PFSK-1 (cell line): ENCODE measurements around the gene SPR.

Experiments used
- POLR2AphosphoS5 ChIP-seq: IDR thresholded peaks from 2 replicates; pipeline ENCODE4 v1.6.1; 2012; ENCODE audit warnings: low read depth, mild to moderate bottlenecking, control low read depth, low read length, moderate library complexity
- SIN3A ChIP-seq: IDR thresholded peaks from 2 replicates; pipeline ENCODE4 v1.6.1; 2012; ENCODE audit warnings: mild to moderate bottlenecking, low read length, moderate library complexity, borderline replicate concordance; ENCODE audit not compliant: insufficient read depth
- TAF1 ChIP-seq: IDR thresholded peaks from 2 replicates; pipeline ENCODE4 v1.6.1; 2012; ENCODE audit warnings: low read length, control low read depth, borderline replicate concordance; ENCODE audit not compliant: insufficient read depth
- TF ChIP-seq, protein P1 (sequence below), 2 experiments: IDR thresholded peaks; 2 replicates each; pipeline versions ENCODE4 v1.6.1 to v1.8.0; 2011 to 2012; ENCODE audit warnings: low read depth in 2 of 2, low read length in 2 of 2, control low read depth in 1 of 2, inconsistent platforms in 1 of 2, mild to moderate bottlenecking in 1 of 2, moderate library complexity in 1 of 2; ENCODE audit not compliant: insufficient read depth in 1 of 2

DNA sequence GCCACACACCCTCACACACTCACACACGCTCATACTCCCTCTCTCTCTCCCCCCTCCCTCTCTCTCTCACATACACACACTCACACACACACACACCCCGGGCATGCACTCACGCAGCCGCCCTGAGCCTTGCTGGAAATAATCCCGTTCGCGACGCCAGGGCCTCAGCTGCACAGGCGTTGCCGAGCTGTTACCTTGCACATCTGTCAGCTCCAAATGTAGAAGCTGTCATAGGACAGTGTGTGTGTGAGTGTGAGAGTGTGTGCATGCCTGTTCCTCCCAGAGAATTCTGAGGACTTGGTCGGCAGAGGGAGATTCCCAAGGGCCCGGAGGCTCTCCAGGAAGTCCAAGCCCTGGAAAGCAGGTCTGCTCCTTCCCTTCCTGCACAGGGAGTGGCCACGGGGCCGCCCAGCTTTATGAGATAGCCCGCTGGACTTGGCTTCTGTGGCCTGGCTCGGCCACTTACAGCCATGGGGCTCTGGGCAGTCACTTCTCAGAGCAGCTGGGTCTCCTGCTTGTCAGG is 8.6 kb downstream of the SPR start:
- TF ChIP-seq TAF1 (no peak), POLR2AphosphoS5 (no peak), SIN3A (no peak)
- TF ChIP-seq, protein P1, sequence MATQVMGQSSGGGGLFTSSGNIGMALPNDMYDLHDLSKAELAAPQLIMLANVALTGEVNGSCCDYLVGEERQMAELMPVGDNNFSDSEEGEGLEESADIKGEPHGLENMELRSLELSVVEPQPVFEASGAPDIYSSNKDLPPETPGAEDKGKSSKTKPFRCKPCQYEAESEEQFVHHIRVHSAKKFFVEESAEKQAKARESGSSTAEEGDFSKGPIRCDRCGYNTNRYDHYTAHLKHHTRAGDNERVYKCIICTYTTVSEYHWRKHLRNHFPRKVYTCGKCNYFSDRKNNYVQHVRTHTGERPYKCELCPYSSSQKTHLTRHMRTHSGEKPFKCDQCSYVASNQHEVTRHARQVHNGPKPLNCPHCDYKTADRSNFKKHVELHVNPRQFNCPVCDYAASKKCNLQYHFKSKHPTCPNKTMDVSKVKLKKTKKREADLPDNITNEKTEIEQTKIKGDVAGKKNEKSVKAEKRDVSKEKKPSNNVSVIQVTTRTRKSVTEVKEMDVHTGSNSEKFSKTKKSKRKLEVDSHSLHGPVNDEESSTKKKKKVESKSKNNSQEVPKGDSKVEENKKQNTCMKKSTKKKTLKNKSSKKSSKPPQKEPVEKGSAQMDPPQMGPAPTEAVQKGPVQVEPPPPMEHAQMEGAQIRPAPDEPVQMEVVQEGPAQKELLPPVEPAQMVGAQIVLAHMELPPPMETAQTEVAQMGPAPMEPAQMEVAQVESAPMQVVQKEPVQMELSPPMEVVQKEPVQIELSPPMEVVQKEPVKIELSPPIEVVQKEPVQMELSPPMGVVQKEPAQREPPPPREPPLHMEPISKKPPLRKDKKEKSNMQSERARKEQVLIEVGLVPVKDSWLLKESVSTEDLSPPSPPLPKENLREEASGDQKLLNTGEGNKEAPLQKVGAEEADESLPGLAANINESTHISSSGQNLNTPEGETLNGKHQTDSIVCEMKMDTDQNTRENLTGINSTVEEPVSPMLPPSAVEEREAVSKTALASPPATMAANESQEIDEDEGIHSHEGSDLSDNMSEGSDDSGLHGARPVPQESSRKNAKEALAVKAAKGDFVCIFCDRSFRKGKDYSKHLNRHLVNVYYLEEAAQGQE (IDR thresholded peaks at IDR 0.05; ENCODE audit: insufficient read depth in 1 of 2, low read depth in 2 of 2, low read length in 2 of 2): no peak
